T-helper 17 cell (primary cell): Measurements from ENCODE around the gene PRPF4. TPM values are rescaled to one million over a fixed set of nuclear protein-coding genes. Genes with fewer than 3 reads are reported as not detected.
"Not testable (repeated sequence)": the region's sequence is repeated elsewhere in the genome, so short reads cannot be mapped to it uniquely, and the experiment has no call there.

Source experiments
- ATAC-seq: fragments of 150-1000 bp; cut with Tn5 transposase; 2 replicates; pipeline ENCODE4 v1.10.0; 2021; ENCODE audit warnings: mild to moderate bottlenecking, moderate library complexity
- DNase-seq, 3 donors: peaks; one replicate each; pipeline versions ENCODE4 v3.0.0 to v3.0.0-alpha.2; 2020 to 2021
- H3K9me3 ChIP-seq: one replicate; pipeline ENCODE4 v1.7.0; 2013; ENCODE audit warnings: low read length, mild to moderate bottlenecking; ENCODE audit not compliant: control insufficient read depth, poor library complexity, severe bottlenecking
- H3K27ac Mint-ChIP-seq: one replicate; pipeline ENCODE4 v1.8.0; 2022; ENCODE audit warnings: mild to moderate bottlenecking, moderate library complexity, mixed read lengths
- H3K27me3 Mint-ChIP-seq: one replicate; pipeline ENCODE4 v1.8.0; 2022; ENCODE audit warnings: mixed read lengths
- H3K36me3 Mint-ChIP-seq: one replicate; pipeline ENCODE4 v1.8.0; 2022; ENCODE audit warnings: low read depth, mixed read lengths
- H3K4me1 Mint-ChIP-seq: one replicate; pipeline ENCODE4 v1.8.0; 2022; ENCODE audit warnings: mild to moderate bottlenecking, mixed read lengths
- H3K4me3 Mint-ChIP-seq: one replicate; pipeline ENCODE4 v1.8.0; 2022; ENCODE audit warnings: mild to moderate bottlenecking, moderate library complexity, mixed read lengths
- total RNA-seq, 4 donors: library from RNA in 2 of 4; stranded (reverse) in 2 of 4; gene quantifications; one replicate each; pipeline ENCODE4 v1.2.3 and lab custom pipeline; 2022 to 2026

The PRPF4 gene
- total RNA-seq, 2 donors from 2014 or later: 17.0 to 17.8 TPM

- no peaks in the 10 kb centered on the region for H3K9me3 ChIP-seq
- Mint-ChIP-seq H3K4me3 (no peak overlapping the region), H3K27ac (peak overlapping the region; percentile 88), H3K36me3 (peaks cover 18% of the 10 kb centered on the region), H3K27me3 (no peaks in the 10 kb centered on the region), H3K4me1 (peaks cover 24% of the 10 kb centered on the region)
- ATAC-seq: no peak
- no peak for DNase-seq
These were observed 5.9 kb downstream of the PRPF4 start for GRCh38 chr9:113281356-113281755.

GRCh38 chr9:113289091-113289490, 13.6 kb downstream of the PRPF4 start:
- peaks cover 7% of the 10 kb centered on the region for H3K36me3 Mint-ChIP-seq
- ATAC-seq (no peak), DNase-seq (no peak)
- no peak overlapping the region for H3K4me3 Mint-ChIP-seq
- H3K4me1 Mint-ChIP-seq: peaks cover 4% of the 10 kb centered on the region
- H3K27me3 Mint-ChIP-seq: no peaks in the 10 kb centered on the region
- no peaks in the 10 kb centered on the region for H3K9me3 ChIP-seq
- peak overlapping the region; percentile 27 for H3K27ac Mint-ChIP-seq

GRCh38 chr9:113290052-113290607, 14.7 kb downstream of the PRPF4 start:
- no peaks in the 10 kb centered on the region for H3K27me3 Mint-ChIP-seq
- no peak overlapping the region for H3K27ac Mint-ChIP-seq
- H3K4me3 Mint-ChIP-seq: no peak overlapping the region
- peaks cover 4% of the 10 kb centered on the region for H3K4me1 Mint-ChIP-seq
- DNase-seq: no peak
- H3K9me3 ChIP-seq: no peaks in the 10 kb centered on the region
- no peak for ATAC-seq
- peaks cover 7% of the 10 kb centered on the region for H3K36me3 Mint-ChIP-seq

- H3K9me3 ChIP-seq: no peaks in the 10 kb centered on the region
- Mint-ChIP-seq H3K27me3 (no peaks in the 10 kb centered on the region), H3K4me1 (peaks cover 4% of the 10 kb centered on the region), H3K36me3 (peaks cover 5% of the 10 kb centered on the region), H3K4me3 (no peak overlapping the region), H3K27ac (peak overlapping the region; percentile 24)
- ATAC-seq (no peak), DNase-seq (no peak)
These were observed 17.9 kb downstream of the PRPF4 start for GRCh38 chr9:113293285-113293878.

GRCh38 chr9:113296247-113296646, 20.8 kb downstream of the PRPF4 start:
- not testable (repeated sequence) for ATAC-seq, H3K36me3 Mint-ChIP-seq, H3K4me3 Mint-ChIP-seq, DNase-seq, H3K9me3 ChIP-seq, H3K27ac Mint-ChIP-seq, H3K4me1 Mint-ChIP-seq
- peaks cover 17% of the 10 kb centered on the region for H3K27me3 Mint-ChIP-seq

- no peaks in the 10 kb centered on the region for H3K9me3 ChIP-seq
- Mint-ChIP-seq H3K4me1 (peaks cover 5% of the 10 kb centered on the region), H3K4me3 (peak overlapping the region; percentile 12), H3K27ac (no peak overlapping the region), H3K27me3 (peaks cover 23% of the 10 kb centered on the region), H3K36me3 (no peaks in the 10 kb centered on the region)
- no peak for ATAC-seq
- DNase-seq: no peak
These were observed 21.5 kb downstream of the PRPF4 start for GRCh38 chr9:113296796-113297558.

GRCh38 chr9:113298311-113298710, 22.9 kb downstream of the PRPF4 start:
- Mint-ChIP-seq H3K4me1 (peaks cover 5% of the 10 kb centered on the region), H3K4me3 (no peak overlapping the region), H3K27me3 (peaks cover 36% of the 10 kb centered on the region), H3K27ac (no peak overlapping the region), H3K36me3 (peaks cover 2% of the 10 kb centered on the region)
- no peak for ATAC-seq
- H3K9me3 ChIP-seq: no peaks in the 10 kb centered on the region
- no peak for DNase-seq

GRCh38 chr9:113298924-113299770, 23.7 kb downstream of the PRPF4 start:
- H3K9me3 ChIP-seq: no peaks in the 10 kb centered on the region
- peaks cover 39% of the 10 kb centered on the region for H3K27me3 Mint-ChIP-seq
- DNase-seq: no peak
- peaks cover 5% of the 10 kb centered on the region for H3K4me1 Mint-ChIP-seq
- no peak overlapping the region for H3K27ac Mint-ChIP-seq
- no peak overlapping the region for H3K4me3 Mint-ChIP-seq
- peaks cover 2% of the 10 kb centered on the region for H3K36me3 Mint-ChIP-seq
- no peak for ATAC-seq

GRCh38 chr9:113299800-113300292, 24.4 kb downstream of the PRPF4 start:
- Mint-ChIP-seq H3K27ac (no peak overlapping the region), H3K4me3 (no peak overlapping the region), H3K27me3 (peaks cover 39% of the 10 kb centered on the region), H3K36me3 (peaks cover 2% of the 10 kb centered on the region), H3K4me1 (peaks cover 5% of the 10 kb centered on the region)
- ATAC-seq: no peak
- no peak for DNase-seq
- no peaks in the 10 kb centered on the region for H3K9me3 ChIP-seq

GRCh38 chr9:113301548-113301947, 26.1 kb downstream of the PRPF4 start:
- Mint-ChIP-seq H3K36me3 (peaks cover 2% of the 10 kb centered on the region), H3K4me1 (peaks cover 5% of the 10 kb centered on the region), H3K27ac (no peak overlapping the region), H3K27me3 (peaks cover 43% of the 10 kb centered on the region), H3K4me3 (no peak overlapping the region)
- ATAC-seq: no peak
- H3K9me3 ChIP-seq: no peaks in the 10 kb centered on the region
- no peak for DNase-seq

- Mint-ChIP-seq H3K4me3 (no peak within 1 kb of the TSS), H3K27ac (no peak within 1 kb of the TSS), H3K36me3 (peaks cover 2% of the 10 kb centered on the region), H3K27me3 (peaks cover 43% of the 10 kb centered on the region), H3K4me1 (peaks cover 5% of the 10 kb centered on the region)
- ATAC-seq (no peak), DNase-seq (no peak)
- H3K9me3 ChIP-seq: no peaks in the 10 kb centered on the region
These were observed 27.4 kb downstream of the PRPF4 start, which contains the start of gene RNF183 for GRCh38 chr9:113302792-113303418. Gene RNF183 (minus strand): TSS chr9:113303376. CDS start chr9:113298184, 5,192 bp downstream.

- no peaks in the 10 kb centered on the region for H3K4me1 Mint-ChIP-seq
- H3K27me3 Mint-ChIP-seq: peaks cover 23% of the 10 kb centered on the region
- H3K27ac Mint-ChIP-seq: no peak overlapping the region
- H3K9me3 ChIP-seq: no peaks in the 10 kb centered on the region
- DNase-seq (no peak), ATAC-seq (no peak)
- H3K4me3 Mint-ChIP-seq: no peak overlapping the region
- peaks cover 2% of the 10 kb centered on the region for H3K36me3 Mint-ChIP-seq
These were observed 31.1 kb downstream of the PRPF4 start for GRCh38 chr9:113306566-113306965.
